Heart left ventricle (tissue), 16 donors: Measurements from ENCODE around the gene TBL1X. TPM values are rescaled to one million over a fixed set of nuclear protein-coding genes. Genes with fewer than 3 reads are reported as not detected.
A peak's percentile ranks its signal among the peaks of the same experiment; 100 is the strongest.

Experiments used
- ATAC-seq, 4 donors: fragments of 200-7000 bp; cut with Tn5 transposase; one replicate each; pipeline ENCODE4 v1.9.1; 2020 to 2022; ENCODE audit warnings: moderate library complexity in 4 of 4, mild to moderate bottlenecking in 3 of 4, moderate number of reproducible peaks in 1 of 4
- DNase-seq, 5 donors: peaks; one replicate each; pipeline ENCODE4 v3.0.0-alpha.2; 2020
- H3K27ac ChIP-seq, 12 donors: fragments of 200-600 bp; sonication (generic) in 4 of 12; one replicate each; pipeline versions ENCODE4 v1.5.0 to v1.8.0; 2016 to 2022; ENCODE audit warnings: mild to moderate bottlenecking in 2 of 12
- H3K27me3 ChIP-seq, 9 donors: fragments of 200-600 bp; sonication (generic) in 2 of 9; one replicate each; pipeline versions ENCODE4 v1.5.1 to v1.8.0; 2016 to 2022; ENCODE audit warnings: mild to moderate bottlenecking in 3 of 9
- H3K36me3 ChIP-seq, 9 donors: fragments of 200-600 bp; sonication (generic) in 2 of 9; one replicate each; pipeline versions ENCODE4 v1.5.0 to v1.8.0; 2018 to 2022; ENCODE audit warnings: mild to moderate bottlenecking in 2 of 9
- H3K4me1 ChIP-seq, 12 donors: fragments of 200-600 bp; sonication (generic) in 4 of 12; one replicate each; pipeline versions ENCODE4 v1.5.0 to v1.8.0; 2016 to 2022; ENCODE audit warnings: mild to moderate bottlenecking in 3 of 12
- H3K4me3 ChIP-seq, 12 donors: fragments of 200-600 bp; sonication (generic) in 4 of 12; one replicate each; pipeline versions ENCODE4 v1.5.0 to v1.8.0; 2017 to 2022; ENCODE audit warnings: mild to moderate bottlenecking in 9 of 12, moderate library complexity in 4 of 12
- H3K9me3 ChIP-seq, 12 donors: fragments of 200-600 bp; sonication (generic) in 4 of 12; one replicate each; pipeline versions ENCODE4 v1.5.0 to v1.8.0; 2016 to 2022; ENCODE audit warnings: mild to moderate bottlenecking in 1 of 12
- CTCF ChIP-seq, 12 donors: fragments of 200-600 bp; sonication (generic) in 4 of 12; IDR thresholded peaks; one replicate each; pipeline versions ENCODE4 v1.5.0 to v1.8.0; 2018 to 2022; ENCODE audit warnings: antibody characterized with exemption in 12 of 12, mild to moderate bottlenecking in 5 of 12
- POLR2A ChIP-seq, 2 donors: fragments of 450-650 bp; IDR thresholded peaks; one replicate each; pipeline ENCODE4 v1.6.1; 2017; ENCODE audit warnings: antibody characterized with exemption in 2 of 2, mild to moderate bottlenecking in 2 of 2, moderate library complexity in 2 of 2
- WGBS, 4 donors: extraction: QIAGEN DNeasy Blood & Tissue Kit in 2 of 4; methylation state at CpG; one replicate each; pipeline versions ENCODE4 v1.1.5 to v1.1.7; 2013 to 2018; 5-methylcytosine and 5-hydroxymethylcytosine counted together
- intact Hi-C, 10 donors: fragments of 100-400 bp; cut with DNase I; formaldehyde crosslinking; loops; one replicate each; pipeline versions ENCODE4 v1.11.1 to v1.14.2; 2022
- polyA plus RNA-seq, 2 donors: library from polyadenylated mRNA; stranded (reverse); fragments of 200-250 nt; gene quantifications; one replicate each; pipeline ENCODE4 v1.2.3, GENCODE V29; 2013
- total RNA-seq, 9 donors: library from RNA; depleted of rRNA in 2 of 9; stranded (reverse); fragments of >200 nt in 2 of 9; fragmentation: NEBNext Ultra II Directional in 3 of 9; extraction: Animal tissue kit (Norgen Biotek cat#: 25700) in 3 of 9; gene quantifications; one replicate each; pipeline versions ENCODE4 v1.1.0 to v1.2.4, GENCODE V29; 2016 to 2023
- donor health status: ischemic (EF 13 %, LVEDD 7.1; RV severe dilation, severe dysfunction).
- donor health status: healthy with polysubstance abuse.
- donor health status: DM: no; HTN: yes; CAD: no.
- donor health status: DM: no; HTN: no; CAD: no.
- donor health status: ischemic (EF 25% LVEDD 6.9; RV normal size, moderate dysfunction).
- donor health status: ischemic (EF 25% LVEDD 5.7; RV mildly dilated, moderate dysfunction).
- donor health status: healthy.
- donor health status: DM: yes; HTN: yes; CAD: no.
- donor health status: ischemic (EF 35%, LVEDD 5.7; RV mildly dilated, moderate dysfunction).
- donor health status: nonischemic (EF 11% LVEDD 7.7; RV severe dilation, severe dysfunction).
- donor health status: DM: yes; HTN: yes; CAD: no.
- donor health status: PGD.
- donor health status: ischemic (EF 29% LVEDD 5.4; RV normal size, mild dysfunction).
- donor health status: nonischemic (EF 23%, LVEDD 6.1; RV moderate dilation, normal function).

Gene TBL1X
- total and polyA plus RNA-seq, 11 donors, result 2.4 to 30.7 (median 9.7) TPM

GRCh38 chrX:9459186-9459748 is 5.6 kb upstream of the TBL1X start:
- Histone ChIP-seq H3K4me3 (no peak overlapping the region), H3K9me3 (no peaks in the 10 kb centered on the region), H3K36me3 (no peaks in the 10 kb centered on the region), H3K4me1 (peaks cover 0 to 28% (median 3%) of the 10 kb centered on the region in 12 donors), H3K27ac (no peak overlapping the region), H3K27me3 (peaks cover 0 to 18% (median 0%) of the 10 kb centered on the region in 9 donors)
- intact Hi-C loops, result no loop called here
- DNase-seq (no peak), ATAC-seq (no peak)
- TF ChIP-seq POLR2A (IDR thresholded peaks at IDR 0.05) (no peak), CTCF (IDR thresholded peaks at IDR 0.05) (no peak)
- 51 to 87% (median 70%) methylated on average over 3 of the region's 3 CpGs for WGBS, 4 donors

- intact Hi-C loops, result loop anchor here in 9 of 10 donors (5.0 to 10.0 kb wide), 10 partner anchors 114 to 489 kb away; no protein-coding TSS in a partner anchor
- ATAC-seq, result no peak
- peaks cover 0 to 33% (median 3%) of the 10 kb centered on the region in 12 donors for H3K4me1 ChIP-seq
- no peak overlapping the region for H3K27ac ChIP-seq
- no peak for DNase-seq
- no peaks in the 10 kb centered on the region for H3K36me3 ChIP-seq
- no peak for TF ChIP-seq POLR2A (IDR thresholded peaks at IDR 0.05)
- no peak for TF ChIP-seq CTCF (IDR thresholded peaks at IDR 0.05)
- 67 to 83% (median 76%) methylated on average over 6 of the region's 6 CpGs for WGBS, 4 donors
- peaks cover 0 to 33% (median 0%) of the 10 kb centered on the region in 9 donors for H3K27me3 ChIP-seq
- no peak overlapping the region for H3K4me3 ChIP-seq
- no peaks in the 10 kb centered on the region for H3K9me3 ChIP-seq
Measured at GRCh38 chrX:9461087-9461486, 3.8 kb upstream of the TBL1X start.

- H3K4me1 ChIP-seq, result peaks cover 0 to 39% (median 10%) of the 10 kb centered on the region in 12 donors
- intact Hi-C loops, result loop anchor here (2.0 to 10.0 kb wide), 11 partner anchors 115 to 490 kb away; no protein-coding TSS in a partner anchor
- no peaks in the 10 kb centered on the region for H3K9me3 ChIP-seq
- 38 to 58% (median 42%) methylated on average over 6 of the region's 6 CpGs for WGBS, 4 donors
- no peak overlapping the region for H3K4me3 ChIP-seq
- H3K36me3 ChIP-seq, result no peaks in the 10 kb centered on the region
- peak overlapping the region in 4 of 12 donors; percentile 22 to 77 (median 61) for H3K27ac ChIP-seq
- TF ChIP-seq POLR2A (IDR thresholded peaks at IDR 0.05) (no peak), CTCF (IDR thresholded peaks at IDR 0.05) (no peak)
- peaks cover 0 to 43% (median 0%) of the 10 kb centered on the region in 9 donors for H3K27me3 ChIP-seq
- DNase-seq (no peak), ATAC-seq (no peak)
Measured at GRCh38 chrX:9462456-9462855, 2.4 kb upstream of the TBL1X start.

GRCh38 chrX:9465380-9466123 is 694 bp downstream of the TBL1X start:
- DNase-seq, result peak in 4 of 5 donors; percentile 11 to 66 (median 24)
- Histone ChIP-seq H3K36me3 (no peaks in the 10 kb centered on the region), H3K4me1 (peaks cover 0 to 39% (median 12%) of the 10 kb centered on the region in 12 donors), H3K4me3 (peak overlapping the region; percentile 63 to 84 (median 71)), H3K27ac (peak overlapping the region in 10 of 12 donors; percentile 39 to 86 (median 76)), H3K27me3 (peaks cover 0 to 60% (median 0%) of the 10 kb centered on the region in 9 donors), H3K9me3 (no peaks in the 10 kb centered on the region)
- no peak for TF ChIP-seq POLR2A (IDR thresholded peaks at IDR 0.05)
- TF ChIP-seq CTCF (IDR thresholded peaks at IDR 0.05), result no peak
- ATAC-seq, result peak in 3 of 4 donors; percentile 1 to 13 (median 6)
- intact Hi-C loops, result loop anchor here in 7 of 10 donors (5.0 to 10.0 kb wide), 8 partner anchors 52 to 491 kb away; no protein-coding TSS in a partner anchor
- WGBS, 4 donors, result 0 to 3% (median 1%) methylated on average over 27 to 87 of the region's 87 CpGs
